Measurements from ENCODE around the gene METTL16. TPM values are rescaled to one million over a fixed set of nuclear protein-coding genes. Genes with fewer than 3 reads are reported as not detected.

The METTL16 gene
- total RNA-seq, 1 experiment from 2014 or later: 37.6 TPM

DNA sequence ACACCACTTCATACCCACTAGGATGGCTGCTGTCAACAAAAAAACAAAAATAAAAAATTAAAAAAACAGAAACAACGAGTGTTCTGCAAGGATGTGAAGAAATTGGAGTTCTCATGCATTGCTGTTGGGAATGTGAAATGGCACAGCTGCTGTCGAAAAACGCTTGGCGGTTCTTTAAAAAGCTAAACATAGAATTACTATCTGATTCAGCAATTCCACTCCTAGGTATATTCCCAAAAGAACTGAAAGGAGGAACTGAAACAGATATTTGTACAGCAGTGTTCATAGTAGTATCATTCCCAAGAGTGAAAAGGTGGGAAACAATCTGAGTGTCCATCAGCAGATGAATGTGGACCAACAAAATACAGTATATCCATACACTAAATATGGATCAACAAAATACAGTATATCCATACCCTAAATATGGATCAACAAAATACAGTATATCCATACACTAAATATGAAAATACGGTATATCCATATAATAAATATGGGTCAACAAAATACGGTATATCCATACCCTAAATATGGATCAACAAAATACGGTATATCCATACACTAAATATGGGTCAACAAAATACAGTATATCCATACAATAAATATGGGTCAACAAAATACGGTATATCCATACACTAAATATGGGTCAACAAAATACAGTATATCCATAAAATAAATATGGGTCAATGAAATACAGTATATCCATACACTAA, 8.7 kb downstream of the METTL16 start:
- no peak for DNase-seq (ENCODE audit: low read depth, low spot score)
- POLR2A ChIA-PET: no interaction called here

More for the DNA sequence above, 8.7 kb downstream of the METTL16 start:
- H3K27ac ChIP-seq (ENCODE audit: low read depth, low read length): no peak overlapping the region
- no peak overlapping the region for H3K4me2 ChIP-seq (ENCODE audit: low read length)
- H4K20me1 ChIP-seq (ENCODE audit: insufficient read depth): peaks cover 5% of the 10 kb centered on the region; the same call in 1 of the 2 replicates
- BruUV-seq (replicated peaks): no TSS peak
- H3K36me3 ChIP-seq (ENCODE audit: control insufficient read depth in 1 of 2, insufficient read depth in 2 of 2, low read length in 2 of 2): peaks cover 4 to 7% of the 10 kb centered on the region in 2 experiments; a peak in 2 of 4 replicates
- no peaks in the 10 kb centered on the region for H3K9me2 ChIP-seq (ENCODE audit: insufficient read depth)
- no peak overlapping the region for H2AFZ ChIP-seq (ENCODE audit: low read depth, low read length, poor library complexity, severe bottlenecking)
- H3K9ac ChIP-seq (ENCODE audit: low read length): no peak overlapping the region
- no peak for ATAC-seq
- RAD21 ChIA-PET (ENCODE audit: low non-redundant PET in 1 of 2, low total read pairs in 2 of 2, uncharacterized antibody in 2 of 2, unreplicated experiment in 2 of 2): no interaction called here
- TF ChIP-seq, protein P1, sequence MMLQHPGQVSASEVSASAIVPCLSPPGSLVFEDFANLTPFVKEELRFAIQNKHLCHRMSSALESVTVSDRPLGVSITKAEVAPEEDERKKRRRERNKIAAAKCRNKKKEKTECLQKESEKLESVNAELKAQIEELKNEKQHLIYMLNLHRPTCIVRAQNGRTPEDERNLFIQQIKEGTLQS (IDR thresholded peaks at IDR 0.05): no peak
- TF ChIP-seq POLR2A (IDR thresholded peaks at IDR 0.05; ENCODE audit: borderline replicate concordance, extremely low read depth, insufficient read depth, insufficient read length) (no peak), SRF (IDR thresholded peaks at IDR 0.05; ENCODE audit: low read depth) (no peak), ELF1 (IDR thresholded peaks at IDR 0.05; ENCODE audit: borderline replicate concordance, low read depth) (no peak), POLR2AphosphoS5 (IDR thresholded peaks at IDR 0.05; ENCODE audit: low read depth, low read length) (no peak), CEBPB (IDR thresholded peaks at IDR 0.05; ENCODE audit: low read depth) (no peak), RAD21 (IDR thresholded peaks at IDR 0.05; ENCODE audit: low read depth) (no peak), ZFX (IDR thresholded peaks at IDR 0.05) (no peak), JUND (IDR thresholded peaks at IDR 0.05) (no peak), SIN3A (IDR thresholded peaks at IDR 0.05; ENCODE audit: low read depth) (no peak), TCF7L2 (IDR thresholded peaks at IDR 0.05; ENCODE audit: borderline replicate concordance, extremely low read depth, insufficient read depth, insufficient read length) (no peak), EGR1 (IDR thresholded peaks at IDR 0.05; ENCODE audit: low read depth) (no peak), EZH2 (IDR thresholded peaks at IDR 0.05) (no peak), SP1 (IDR thresholded peaks at IDR 0.05; ENCODE audit: low read depth) (no peak)
- TF ChIP-seq, protein P2, sequence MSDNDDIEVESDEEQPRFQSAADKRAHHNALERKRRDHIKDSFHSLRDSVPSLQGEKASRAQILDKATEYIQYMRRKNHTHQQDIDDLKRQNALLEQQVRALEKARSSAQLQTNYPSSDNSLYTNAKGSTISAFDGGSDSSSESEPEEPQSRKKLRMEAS (IDR thresholded peaks at IDR 0.05): no peak
- TF ChIP-seq, protein P3, sequence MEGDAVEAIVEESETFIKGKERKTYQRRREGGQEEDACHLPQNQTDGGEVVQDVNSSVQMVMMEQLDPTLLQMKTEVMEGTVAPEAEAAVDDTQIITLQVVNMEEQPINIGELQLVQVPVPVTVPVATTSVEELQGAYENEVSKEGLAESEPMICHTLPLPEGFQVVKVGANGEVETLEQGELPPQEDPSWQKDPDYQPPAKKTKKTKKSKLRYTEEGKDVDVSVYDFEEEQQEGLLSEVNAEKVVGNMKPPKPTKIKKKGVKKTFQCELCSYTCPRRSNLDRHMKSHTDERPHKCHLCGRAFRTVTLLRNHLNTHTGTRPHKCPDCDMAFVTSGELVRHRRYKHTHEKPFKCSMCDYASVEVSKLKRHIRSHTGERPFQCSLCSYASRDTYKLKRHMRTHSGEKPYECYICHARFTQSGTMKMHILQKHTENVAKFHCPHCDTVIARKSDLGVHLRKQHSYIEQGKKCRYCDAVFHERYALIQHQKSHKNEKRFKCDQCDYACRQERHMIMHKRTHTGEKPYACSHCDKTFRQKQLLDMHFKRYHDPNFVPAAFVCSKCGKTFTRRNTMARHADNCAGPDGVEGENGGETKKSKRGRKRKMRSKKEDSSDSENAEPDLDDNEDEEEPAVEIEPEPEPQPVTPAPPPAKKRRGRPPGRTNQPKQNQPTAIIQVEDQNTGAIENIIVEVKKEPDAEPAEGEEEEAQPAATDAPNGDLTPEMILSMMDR (IDR thresholded peaks at IDR 0.05 in 2 of 3, conservative IDR thresholded peaks at IDR 0.05 in 1 of 3; ENCODE audit: borderline replicate concordance in 1 of 3, insufficient read depth in 1 of 3, low read depth in 2 of 3, low read length in 2 of 3): no peak
- peaks cover 0 to 3% of the 10 kb centered on the region in 2 experiments; a peak in 1 of 4 replicates for H3K4me1 ChIP-seq (ENCODE audit: control insufficient read depth in 1 of 2, insufficient read depth in 2 of 2, low read length in 2 of 2)
- peaks cover 80% of the 10 kb centered on the region for H3K79me2 ChIP-seq (ENCODE audit: insufficient read depth, low read length)
- CTCF ChIA-PET: no interaction called here
- intact Hi-C loops (cut with micrococcal nuclease): no loop called here
- no peak overlapping the region for H3K4me3 ChIP-seq (replicated peaks in 1 of 2; ENCODE audit: low read depth in 1 of 2, low read length in 2 of 2)
- H3K27me3 ChIP-seq (ENCODE audit: insufficient read depth, low read length): no peaks in the 10 kb centered on the region
- no peaks in the 10 kb centered on the region for H3K9me3 ChIP-seq (ENCODE audit: control insufficient read depth in 1 of 2, insufficient read depth in 1 of 2, low read depth in 1 of 2, low read length in 2 of 2)

Measured in HCT116 (cell line).